T-helper 1 cell (primary cell): ENCODE results near the gene SNX30.

Experiments used
- DNase-seq, 5 donors: peaks; one replicate each; pipeline ENCODE4 v3.0.0-alpha.2; 2012 to 2020

Gene SNX30

GRCh38 chr9:112890106-112891081 is 139.8 kb downstream of the SNX30 start, which contains the start of gene SLC46A2:
Gene SLC46A2 (minus strand): TSS chr9:112890876. CDS start chr9:112890681, 195 bp downstream.
- DNase-seq: no peak

- no peak for DNase-seq
Measured at GRCh38 chr9:112891521-112891920, 141.0 kb downstream of the SNX30 start.

- no peak for DNase-seq
Measured at GRCh38 chr9:112892981-112893380, 142.4 kb downstream of the SNX30 start.

DNA sequence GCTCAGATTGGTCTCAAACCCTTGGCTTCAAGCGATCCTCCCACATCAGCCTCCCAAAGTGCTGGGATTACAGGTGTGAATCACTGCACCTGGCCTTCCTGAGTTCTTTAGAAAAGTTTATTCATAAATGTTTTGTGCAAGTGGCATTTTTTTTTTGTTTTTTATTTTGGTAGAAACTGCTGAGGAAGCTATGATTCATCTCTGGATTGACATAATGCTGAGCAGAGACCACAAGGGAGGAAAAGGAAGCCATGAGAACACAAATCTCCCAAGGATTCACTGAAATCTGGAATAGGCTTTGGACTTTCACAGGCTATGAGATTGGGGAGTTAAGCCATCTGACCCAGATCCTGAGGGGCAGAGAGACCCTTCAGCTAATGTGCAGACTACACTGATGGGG is 143.5 kb downstream of the SNX30 start:
- no peak for DNase-seq

DNA sequence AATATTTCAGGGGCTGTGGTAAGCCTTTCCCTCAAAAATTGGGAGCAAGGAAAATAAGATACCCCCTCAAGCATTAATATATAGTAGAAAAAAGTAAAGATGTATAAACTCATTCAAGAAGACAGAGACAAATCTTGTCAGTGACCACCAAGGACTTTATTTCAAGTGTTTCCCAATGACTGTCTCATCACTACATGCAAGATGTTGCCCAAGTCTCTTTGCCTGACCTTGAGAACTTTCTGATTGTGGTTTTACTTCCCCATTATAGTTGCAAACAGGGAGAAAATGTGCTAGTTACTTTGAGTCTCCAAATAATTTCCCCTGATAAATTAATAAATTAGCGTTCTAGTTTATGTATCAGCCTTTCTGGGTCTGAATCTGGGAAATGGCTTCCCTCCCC is 144.1 kb downstream of the SNX30 start:
- no peak for DNase-seq

DNA sequence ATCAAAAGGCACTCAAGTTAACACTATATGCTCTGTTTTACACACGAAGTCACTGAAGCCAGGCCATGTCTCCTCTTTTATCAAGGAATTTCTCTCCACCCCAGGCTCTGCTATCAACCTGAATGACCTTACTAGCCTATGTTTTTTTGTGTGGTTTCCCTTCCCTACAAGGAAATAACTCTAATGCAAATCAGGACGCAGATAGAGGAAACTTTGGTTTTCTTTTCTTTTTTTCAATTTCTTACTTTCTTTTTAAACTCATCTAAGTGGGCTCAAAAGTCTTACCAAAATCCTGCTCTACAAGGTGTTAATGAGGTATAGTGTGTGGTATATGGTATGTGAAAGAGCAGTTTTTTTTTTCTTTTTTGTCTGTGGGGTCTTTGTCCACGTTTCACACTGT is 145.6 kb downstream of the SNX30 start:
- DNase-seq: no peak

GRCh38 chr9:112898872-112899311 is 148.3 kb downstream of the SNX30 start:
- DNase-seq: no peak

GRCh38 chr9:112900488-112900887 is 149.9 kb downstream of the SNX30 start:
- no peak for DNase-seq

GRCh38 chr9:112900901-112901300 is 150.3 kb downstream of the SNX30 start:
- DNase-seq: no peak

DNA sequence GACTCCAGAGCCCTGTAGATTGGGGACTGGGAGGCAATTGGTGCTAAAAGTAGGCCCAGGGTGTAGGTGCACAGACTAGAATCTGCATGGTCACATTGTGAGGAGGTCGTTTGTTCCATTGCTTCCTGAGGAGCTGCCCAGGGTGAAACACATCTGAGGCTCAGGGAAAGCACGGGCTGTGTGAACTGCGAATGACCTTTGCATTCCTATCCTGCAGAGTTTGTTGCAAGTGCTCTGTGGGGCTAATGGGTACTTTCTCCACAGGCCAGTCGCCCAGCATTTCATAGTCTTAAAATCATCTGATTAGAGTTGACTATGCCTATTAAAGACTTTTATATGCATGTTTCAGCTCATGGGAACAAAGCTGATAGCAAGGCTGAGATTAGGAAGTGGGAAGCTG is 154.5 kb downstream of the SNX30 start:
- DNase-seq: no peak

DNA sequence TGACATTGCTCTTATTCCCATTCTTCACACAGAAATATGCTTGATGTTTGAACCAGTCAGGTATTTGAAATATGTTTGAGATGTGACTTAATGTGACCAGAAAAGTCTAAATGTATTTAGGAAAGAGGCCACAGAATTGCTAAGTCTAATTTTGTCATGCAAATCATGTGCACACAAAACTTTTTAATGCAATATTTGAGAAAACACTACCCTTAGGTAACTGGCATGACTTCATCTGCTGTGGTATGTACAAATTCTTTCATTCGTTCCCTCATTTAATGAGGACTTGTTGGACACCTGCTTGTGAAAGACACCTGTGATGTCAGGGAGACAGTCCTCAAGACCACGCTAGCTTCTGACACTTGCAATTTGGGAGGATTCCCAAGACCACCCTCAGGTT is 161.2 kb downstream of the SNX30 start:
- no peak for DNase-seq

DNA sequence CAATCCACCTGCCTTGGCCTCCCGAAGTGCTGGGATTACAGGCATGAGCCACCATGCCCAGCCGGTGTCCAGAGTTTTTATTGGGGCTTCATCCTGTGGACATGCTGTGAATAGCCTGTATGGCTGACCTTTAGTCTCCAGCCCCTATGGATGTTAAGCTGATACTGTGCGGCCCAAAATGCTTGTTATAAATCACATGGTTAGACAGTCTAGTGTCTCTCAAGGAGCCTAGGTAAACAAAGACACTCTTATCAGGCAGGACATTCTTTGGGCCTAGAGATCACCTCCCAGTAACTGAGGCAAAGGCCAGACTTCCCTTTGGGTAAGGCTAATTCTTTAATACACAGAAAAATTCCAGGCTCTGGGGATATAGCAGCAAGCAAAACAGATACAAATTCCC is 162.1 kb downstream of the SNX30 start:
- DNase-seq: no peak

DNA sequence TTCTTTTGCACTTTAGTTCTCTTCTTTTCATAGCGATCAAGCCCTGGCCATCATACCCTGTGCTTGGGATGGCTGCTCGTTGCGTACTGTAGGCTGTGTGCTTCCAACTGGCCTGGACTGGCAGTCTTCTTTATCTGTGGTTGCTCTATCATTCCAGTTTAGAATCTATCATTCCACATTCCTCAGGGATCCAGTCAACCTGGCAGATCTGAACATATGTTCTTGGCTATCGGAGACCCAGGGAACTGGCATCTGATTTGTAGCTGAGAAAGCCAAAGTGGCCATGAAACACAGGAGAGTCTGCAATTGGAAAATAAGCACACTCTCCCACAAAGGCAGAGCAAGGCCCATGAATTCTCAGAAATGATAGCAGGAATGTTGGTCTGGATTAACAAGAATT is 162.8 kb downstream of the SNX30 start:
- DNase-seq: no peak

DNA sequence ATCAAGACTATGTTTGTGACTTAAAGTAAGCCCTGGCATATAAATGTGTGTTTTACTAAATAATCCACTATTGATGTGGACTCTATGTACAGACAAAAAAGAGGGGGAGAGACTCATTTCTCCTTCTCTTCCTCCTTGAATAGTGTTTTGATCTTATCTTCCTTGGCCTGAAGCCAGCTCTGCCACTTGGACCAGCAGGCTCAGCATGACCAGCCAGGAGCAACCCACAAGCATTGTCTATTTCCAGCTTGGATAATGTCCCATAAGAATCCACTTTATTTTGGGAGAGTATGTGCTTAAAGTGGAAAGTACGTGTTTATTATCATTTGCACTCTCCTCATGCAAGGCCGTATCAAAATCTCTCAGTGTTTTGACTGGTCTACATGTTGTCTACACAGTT is 164.0 kb downstream of the SNX30 start:
- DNase-seq: no peak

GRCh38 chr9:112917047-112917986 is 166.8 kb downstream of the SNX30 start:
- DNase-seq: no peak

DNA sequence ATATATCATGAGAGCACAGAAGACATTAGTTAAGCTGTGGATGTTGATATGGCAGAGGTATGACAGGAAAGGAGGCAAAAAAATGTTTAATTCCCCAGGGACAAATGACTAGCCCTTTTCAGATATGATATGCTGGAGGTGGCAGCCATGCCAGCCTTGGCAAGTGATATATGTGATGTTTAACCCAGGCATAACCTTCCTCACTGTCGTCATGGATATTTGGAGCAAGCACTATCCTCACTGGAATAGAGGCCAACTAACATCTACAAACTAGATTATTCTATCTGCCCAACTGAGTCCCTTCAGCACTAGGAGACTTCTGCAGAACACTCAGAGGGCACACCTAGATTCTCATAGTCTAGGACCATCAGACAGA is 167.4 kb downstream of the SNX30 start:
- no peak for DNase-seq

- DNase-seq: peak in 1 of 5 donors; percentile 9
Measured at GRCh38 chr9:112921549-112921948, 171.0 kb downstream of the SNX30 start.
